GM21737 (cell line): ENCODE data around the gene SLC39A5.
"Not testable (repeated sequence)": the region's sequence is repeated elsewhere in the genome, so short reads cannot be mapped to it uniquely, and the experiment has no call there.

Experiments used
- ATAC-seq: cut with Tn5 transposase; IDR thresholded peaks from one replicate; pipeline ENCODE4 v1.9.1; 2021; ENCODE audit warnings: mild to moderate bottlenecking, moderate library complexity; ENCODE audit not compliant: unreplicated experiment

Gene SLC39A5

DNA sequence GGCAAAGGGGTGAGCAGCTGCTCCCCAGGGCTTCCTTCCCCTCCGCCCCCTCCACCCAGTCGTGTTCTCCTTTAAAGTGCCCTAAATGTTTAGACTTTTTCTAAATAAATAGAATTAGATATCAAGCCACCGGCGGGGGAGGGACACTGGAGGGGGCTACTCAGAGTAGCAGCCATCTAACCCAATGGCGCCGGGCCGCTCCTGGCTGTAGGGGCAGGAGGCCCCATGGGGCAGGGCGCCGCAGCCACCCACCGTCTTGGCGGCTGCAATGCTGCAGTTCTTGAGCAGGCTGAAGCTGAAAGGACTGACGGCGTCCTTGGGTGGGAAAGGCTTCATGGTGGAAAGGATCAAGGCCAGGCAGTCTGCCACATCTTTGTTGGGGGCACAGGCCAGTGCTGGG, 13.1 kb downstream of the SLC39A5 start:
- no peak for ATAC-seq

DNA sequence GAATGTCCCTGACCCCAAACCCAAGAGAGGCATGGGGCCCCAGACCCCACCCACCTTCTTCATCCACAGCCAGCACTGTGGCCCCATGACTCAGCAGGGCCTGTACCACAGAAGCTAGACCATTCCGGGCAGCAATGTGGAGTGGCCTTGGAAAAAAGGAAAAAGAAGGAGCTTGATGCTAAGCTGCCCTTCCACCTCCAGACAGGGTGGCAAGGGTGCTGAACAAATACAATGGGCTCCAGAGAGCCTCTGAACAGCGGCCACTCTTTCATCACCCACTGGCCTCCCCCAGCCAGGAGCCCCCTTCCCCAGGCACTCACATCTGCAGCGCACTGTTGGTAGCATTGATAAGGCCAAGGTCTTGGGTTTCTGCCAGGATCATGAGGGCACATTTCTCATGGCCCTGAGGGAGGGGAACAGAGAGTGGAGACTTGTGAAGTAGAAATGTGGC, 13.9 kb downstream of the SLC39A5 start:
- no peak for ATAC-seq

DNA sequence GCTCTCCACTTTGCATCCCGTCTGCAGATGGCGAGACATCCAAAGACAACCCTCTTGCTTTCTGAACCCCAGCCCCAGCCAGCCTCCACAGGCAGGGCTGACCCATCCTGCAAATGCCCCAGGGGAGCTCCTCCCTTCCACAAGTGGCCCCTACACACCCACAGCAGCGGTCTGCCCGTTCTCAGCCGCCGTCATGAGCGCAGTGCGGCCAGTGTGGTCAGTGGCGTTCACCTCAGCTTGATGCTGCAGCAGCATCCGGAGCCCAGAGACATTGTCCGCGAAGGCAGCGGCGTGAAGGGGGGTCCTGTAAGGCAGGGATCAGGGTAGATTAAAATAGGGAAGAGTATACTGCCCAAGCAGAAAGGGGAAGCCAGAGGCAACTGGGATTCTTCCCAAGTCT, 14.6 kb downstream of the SLC39A5 start:
- ATAC-seq = no peak

DNA sequence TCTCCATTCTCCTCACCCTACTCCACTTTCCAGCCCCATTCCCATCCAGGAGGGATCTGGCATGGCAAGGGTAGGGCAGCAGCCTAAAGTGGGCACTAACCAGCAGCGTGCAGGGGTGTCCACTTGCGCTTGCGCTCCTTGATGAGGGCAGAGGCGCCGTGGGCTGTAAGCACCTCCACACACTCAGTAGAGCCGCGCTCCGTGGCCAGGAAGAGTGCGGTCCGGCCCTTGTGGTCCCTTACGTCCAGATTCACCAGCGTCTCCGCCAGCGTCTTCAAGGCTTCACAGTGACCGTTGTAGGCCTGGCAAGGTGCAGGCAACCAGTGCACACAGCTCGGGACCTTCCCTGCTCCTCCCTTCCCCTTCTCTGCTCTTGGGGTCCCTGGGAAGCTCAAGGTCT, 18.1 kb downstream of the SLC39A5 start:
- ATAC-seq = no peak

DNA sequence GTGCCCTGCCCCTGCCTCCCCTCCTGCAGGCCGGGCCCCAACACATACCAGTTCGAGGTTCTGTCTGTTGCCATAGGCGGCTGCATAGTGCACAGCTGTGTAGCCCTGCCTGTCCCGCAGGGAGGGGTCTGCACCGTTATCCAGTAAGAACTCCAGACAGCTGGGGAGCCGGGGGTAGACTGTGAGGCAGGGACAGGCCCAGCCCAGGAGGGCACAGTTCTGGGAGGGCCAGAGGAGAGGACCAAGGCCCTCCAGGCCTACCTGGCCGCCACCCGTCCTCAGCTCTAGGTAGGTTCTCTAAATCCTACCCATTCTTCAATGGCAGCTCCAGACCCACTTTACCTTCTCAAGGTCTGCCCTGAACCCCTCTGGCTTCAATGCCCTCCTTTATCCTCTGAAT, 18.9 kb downstream of the SLC39A5 start:
- ATAC-seq = no peak

DNA sequence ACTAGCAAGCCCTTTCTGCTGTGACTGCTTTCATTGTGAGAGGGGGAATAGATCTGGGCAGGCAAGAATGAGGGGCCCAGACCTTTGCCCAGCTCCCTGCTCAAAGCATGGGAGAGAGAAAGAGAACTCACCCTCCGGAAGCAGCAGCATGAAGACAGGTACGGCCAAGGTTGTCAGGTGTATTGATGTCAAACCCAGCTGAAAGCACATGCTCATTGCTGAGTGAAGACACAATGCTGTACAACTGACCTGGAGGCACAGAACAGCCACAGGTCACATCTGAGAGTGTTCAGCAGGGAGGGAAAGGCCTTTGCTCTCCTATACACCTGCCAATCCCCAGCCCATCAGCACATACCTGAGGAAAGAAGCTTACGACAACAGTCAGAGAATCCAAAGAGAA, 22.8 kb downstream of the SLC39A5 start:
- no peak for ATAC-seq

DNA sequence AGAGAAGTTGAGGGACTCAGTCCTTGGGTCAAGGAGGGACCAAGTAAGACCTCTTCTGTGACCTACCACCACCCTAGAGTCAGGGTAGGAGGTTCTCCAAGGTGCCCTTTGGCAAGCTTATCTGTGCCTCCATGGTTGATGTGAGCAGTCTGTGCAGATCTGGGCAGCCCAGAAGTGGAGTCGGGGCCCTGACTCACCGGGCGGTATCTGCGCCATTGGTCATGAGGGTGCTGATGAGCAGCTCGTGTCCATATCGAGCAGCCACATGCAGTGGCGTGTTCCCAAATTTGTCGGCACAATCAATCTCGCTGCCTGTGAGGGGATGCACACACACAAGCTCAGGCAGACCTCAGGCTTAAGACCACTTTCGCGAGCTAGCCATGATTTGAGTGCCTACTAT, 23.2 kb downstream of the SLC39A5 start:
- ATAC-seq = no peak

DNA sequence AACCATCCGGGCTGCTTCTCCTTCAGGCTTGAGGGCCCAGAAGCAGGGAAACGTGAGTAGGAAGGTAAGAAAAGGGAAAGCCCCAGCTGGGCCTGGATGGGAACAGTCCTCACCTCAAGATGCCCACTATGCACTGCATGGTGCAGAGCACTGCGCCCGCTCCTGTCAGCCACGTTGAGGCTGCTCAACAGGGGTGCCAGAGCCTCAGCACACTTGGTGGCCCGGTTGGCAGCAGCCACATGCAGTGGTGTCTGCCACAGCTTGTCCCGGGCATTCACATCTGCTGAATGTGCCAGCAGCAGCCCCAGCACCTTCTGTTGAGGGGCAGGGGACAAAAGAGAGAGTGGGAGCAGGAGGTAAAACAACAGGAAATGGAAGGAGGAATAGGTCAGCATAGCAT, 25.8 kb downstream of the SLC39A5 start:
- ATAC-seq = no peak

DNA sequence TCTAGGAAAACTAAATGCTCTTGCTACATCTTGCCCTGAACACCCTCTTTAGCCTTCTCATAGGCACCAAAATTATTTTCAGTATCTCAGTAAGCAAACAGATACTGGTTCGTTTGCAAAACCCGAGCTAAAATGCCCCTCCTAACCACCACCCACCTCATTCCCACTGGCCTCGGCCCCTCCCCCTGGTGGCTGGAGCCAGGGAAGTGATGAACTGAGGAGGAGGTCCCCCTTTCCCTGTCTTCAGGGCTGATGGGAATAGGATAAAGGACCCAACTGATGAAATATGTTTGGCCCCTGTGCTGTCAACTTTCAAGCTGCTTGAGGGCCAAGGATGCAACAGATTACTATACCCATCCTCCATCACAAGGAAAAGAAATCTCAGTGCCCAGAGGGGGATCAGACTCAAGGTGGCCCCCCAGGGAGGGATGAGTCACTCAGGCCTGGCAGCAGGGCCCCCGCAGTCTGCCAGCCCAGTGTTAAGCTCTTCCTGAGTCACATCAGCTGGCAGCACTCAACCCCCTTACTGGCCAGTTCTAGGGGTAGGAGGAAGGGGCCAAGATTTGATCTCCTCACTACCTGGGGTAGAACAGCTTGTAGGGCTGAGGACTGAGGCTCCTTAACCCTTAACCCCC, 26.6 kb downstream of the SLC39A5 start:
- ATAC-seq = no peak

DNA sequence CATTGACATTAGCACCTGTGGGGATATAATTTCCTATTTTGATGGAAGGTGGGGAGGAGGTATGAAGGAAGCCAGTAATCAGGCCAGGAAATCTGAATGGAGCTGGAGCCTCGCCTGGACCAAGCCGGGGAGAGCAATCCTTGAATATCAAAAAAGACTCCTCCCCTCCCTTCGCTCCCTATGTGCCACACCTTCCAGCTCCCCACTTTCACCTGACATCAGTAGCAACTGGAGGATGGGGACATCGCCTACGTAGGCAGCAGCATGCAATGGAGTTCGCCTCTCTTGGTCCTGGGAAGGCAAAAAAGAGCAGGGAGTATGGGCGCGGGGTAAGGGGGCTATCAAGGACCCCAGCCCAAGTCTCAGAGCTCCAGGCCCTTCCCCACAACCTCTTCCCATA, 27.2 kb downstream of the SLC39A5 start:
- no peak for ATAC-seq

DNA sequence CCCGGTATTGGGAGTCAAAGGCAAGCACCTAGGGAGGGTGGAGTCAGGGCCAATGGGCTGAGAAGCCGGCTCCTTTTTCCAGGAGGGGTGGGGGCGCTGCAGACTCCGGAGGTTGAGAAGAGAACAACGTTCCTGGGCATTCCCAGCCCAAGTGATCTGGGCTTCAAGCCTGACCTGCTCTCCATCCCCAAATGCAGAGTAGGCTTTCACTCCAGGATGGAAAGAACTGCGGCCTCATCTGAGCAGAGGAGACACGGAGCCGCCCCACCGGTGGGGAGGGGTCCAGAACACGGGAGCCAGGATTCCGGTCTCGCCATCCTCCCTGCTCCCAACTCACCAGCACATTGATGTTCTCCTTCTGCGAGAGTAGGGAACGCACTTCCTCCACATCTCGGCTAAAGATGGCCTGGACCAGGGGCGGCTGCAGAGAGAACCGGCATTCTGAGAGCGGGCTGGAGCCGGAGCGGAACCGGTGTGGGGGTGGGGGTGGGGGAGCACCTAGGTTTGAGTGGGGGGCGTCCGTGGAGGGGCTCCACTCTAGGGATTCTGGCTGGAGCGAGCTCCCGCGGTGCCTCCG, 27.7 kb downstream of the SLC39A5 start:
- ATAC-seq = no peak

DNA sequence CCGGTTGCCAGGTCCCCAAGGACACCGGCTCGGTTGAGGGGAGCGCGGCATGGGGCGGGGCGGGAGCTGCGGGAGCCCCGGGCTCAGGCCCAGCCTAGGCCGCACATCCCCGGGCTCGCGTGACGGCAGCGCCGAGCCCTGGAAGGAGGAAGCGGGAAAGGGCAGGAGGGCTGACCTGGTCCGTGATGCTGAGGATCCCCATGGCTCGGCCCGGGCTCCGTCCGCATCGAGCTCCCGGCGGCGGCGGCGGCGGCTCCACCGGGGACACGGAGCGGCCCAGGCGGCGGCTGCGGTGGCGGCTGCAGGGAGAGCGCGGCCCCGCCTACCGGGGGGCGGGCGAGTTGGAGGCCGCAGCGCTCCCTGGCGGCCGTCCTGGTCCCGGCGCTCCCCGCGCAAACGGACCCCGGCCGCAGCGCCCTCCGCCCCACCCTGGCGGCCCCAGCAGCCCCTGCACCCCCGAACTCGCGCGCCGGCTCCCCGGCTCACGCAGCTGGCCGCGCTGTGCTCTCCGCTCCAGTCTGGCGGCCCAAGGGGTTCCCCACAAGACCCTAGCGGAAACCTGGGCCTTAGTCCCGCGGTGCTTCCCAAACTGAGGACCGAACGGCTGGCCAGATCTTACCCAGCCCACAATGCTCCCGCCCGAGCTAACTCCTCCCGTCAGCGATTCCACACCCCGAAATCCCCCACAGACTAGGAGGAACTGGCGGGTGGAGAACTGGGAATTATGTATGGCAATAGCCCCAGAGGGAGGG, 28.4 kb downstream of the SLC39A5 start, which contains the start of gene ANKRD52:
ANKRD52 (minus strand) TSS at position 317 of the 752 bp plus-strand sequence; CDS start at position 202, 115 bp downstream.
- peak; percentile 89 for ATAC-seq

DNA sequence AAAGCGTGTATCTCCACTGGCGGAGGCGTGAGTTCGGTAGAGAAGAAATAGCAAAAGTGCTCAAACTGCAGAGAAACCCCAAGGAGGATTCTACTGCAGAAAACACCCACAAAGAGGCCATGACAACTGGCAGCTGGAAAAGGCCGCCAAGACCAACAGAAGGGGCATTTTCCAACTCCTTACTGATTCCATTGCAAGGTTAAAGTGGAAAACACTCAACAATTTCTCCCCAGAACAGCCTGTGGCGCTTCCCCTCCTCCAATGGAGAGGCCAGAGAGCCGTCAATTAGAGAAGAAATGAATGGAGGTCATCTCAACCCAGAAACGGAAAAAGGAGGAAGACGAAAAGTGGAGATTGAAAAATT, 29.0 kb downstream of the SLC39A5 start:
- ATAC-seq = no peak

DNA sequence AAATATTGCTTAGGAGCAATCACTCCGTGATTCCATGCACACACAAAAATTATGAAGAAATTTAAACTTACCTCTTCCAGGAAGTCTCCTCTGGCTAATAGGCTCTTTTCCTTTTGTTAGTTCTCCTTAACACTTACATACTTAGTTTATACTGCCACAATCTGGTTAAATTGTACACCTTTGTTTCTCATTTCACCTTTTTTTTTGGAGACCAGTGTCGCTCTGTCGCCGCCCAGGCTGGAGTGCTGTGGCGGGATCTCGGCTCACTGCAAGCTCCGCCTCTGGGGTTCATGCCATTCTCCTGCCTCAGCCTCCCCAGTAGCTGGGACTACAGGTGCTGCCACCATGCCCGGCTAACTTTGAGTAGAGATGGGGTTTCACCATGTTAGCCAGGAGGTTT, 30.5 kb downstream of the SLC39A5 start:
- ATAC-seq = no peak

DNA sequence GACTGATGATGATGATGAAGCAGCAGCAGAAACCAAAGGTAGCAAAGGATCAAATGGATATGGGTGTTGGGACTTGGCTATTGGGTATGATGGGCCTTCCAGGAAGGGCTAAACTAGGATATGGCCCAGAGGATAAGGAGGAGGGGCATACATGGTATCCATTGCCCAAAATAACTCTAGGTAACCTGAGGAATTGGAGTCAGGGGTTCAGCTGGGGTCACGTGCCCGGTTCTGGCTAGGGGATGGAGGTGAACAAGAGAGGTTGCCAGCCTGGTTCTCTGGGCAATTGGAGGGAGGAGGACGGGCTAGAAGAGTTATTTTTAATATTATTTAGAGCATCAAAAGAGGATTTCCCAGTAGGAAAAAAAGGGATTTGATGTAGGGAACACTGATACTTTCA, 31.1 kb downstream of the SLC39A5 start:
- no peak for ATAC-seq

DNA sequence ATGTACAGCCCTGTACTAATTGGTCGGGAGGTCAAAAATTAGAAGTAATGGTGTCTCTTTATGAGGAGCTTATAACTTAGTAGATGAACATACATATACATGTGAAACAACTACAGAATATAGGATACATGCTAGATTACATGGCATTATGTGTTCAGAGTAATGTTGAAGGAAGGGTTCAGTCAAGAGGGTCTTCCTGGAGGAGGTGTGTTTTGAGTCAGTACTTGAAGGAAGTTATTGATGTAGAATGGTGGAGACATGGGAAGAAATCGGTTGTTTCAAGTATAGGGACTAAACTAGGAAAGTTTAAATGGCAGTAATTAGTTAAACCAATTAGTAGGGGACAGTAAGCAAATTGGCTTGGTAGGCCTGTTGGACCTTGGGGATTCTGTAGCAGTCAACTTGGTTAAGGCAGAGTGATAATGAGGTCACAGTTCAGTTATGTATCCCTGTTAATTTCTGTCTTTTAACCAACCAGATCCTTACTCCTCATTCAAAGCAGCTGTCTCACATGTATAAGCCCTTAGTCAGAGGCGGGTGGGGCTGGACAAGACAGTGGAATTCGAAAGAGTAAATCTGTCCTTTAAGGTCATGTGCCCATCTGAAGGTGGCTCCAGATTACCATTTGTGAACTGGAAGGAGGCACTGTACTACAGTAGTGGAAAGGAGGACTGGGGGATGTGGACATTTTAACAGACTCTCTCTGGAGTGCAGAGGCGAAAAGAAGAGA, 31.8 kb downstream of the SLC39A5 start:
- ATAC-seq = no peak

DNA sequence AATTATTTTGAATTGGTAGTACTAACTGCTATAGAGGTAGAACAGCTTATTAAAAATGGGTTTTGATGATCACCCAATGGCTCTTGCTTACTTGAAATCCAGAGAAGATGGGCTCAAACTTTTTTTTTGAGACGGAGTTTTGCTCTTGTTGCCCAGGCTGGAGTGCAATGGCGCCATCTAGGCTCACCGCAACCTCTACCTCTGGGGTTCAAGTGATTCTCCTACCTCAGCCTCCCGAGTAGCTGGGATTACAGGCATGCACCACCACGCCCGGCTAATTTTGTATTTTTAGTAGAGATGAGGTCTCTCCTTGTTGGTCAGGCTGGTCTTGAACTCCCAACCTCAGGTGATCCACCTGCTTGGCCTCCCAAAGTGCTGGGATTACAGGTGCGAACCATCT, 33.1 kb downstream of the SLC39A5 start:
- ATAC-seq = not testable (repeated sequence)

DNA sequence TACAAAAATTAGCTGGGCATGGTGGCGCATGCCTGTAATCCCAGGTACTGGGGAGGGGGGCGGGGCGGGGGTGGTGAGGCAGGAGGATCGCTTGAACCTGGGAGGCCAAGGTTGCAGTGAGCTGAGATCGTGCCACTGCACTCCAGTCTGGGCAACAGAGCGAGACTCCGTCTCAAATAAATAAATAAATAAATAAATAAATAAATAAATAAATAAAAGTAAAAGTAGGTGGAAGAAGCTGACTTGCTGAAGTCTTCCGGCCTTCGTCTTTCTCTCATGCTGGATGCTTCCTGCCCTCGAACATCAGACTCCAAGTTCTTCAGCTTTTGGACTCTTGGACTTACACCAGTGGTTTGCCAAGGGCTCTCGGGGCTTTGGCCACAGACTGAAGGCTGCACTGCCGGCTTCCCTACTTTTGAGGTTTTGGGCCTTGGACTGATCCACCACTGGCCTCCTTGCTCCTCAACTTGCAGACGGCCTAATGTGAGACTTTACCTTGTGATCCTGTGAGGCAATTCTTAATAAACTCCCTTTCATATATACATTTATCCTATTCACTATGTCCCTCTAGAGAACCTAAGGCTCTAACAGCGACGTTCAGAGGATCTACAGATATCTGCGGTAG, 36.3 kb downstream of the SLC39A5 start:
- not testable (repeated sequence) for ATAC-seq

DNA sequence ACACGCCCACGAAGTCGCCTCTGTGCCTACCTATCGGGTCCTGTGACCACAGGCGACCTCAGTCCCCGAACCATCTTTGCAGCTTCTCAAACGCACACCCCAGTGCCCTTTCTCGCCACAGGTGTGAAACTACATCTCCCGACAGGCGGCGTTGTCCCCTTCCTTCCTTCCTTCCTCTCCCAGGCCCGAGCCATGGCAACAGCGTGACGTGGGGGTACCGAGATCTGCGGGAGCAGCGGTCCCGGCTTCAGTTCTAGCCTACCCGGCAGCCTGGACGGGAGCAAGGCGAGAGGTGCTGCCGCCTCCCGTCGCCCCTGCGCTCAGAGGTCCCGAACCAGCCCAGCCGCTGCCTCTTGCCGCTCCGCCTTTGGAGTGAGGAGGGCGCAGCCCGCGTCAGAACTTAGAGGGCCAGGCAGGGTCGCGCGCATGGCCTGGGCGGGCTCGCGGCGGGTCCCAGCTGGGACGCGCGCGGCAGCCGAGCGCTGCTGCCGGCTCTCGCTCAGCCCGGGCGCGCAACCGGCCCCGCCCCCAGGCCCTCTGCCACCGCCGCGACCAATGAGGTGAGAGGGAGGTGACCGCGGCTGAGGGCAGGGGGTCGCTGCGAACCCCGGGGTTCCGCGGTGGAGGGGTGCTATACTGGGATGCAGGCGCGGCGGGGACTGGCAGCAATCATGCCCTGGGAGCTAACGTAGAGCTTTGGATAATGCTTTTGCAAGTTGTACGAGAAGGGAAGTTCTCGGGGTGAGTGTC, 37.0 kb downstream of the SLC39A5 start, which contains the start of gene COQ10A:
COQ10A (plus strand) TSS at position 250 of the 750 bp plus-strand sequence; CDS start at position 427, 177 bp downstream.
- peak; percentile 97 for ATAC-seq

DNA sequence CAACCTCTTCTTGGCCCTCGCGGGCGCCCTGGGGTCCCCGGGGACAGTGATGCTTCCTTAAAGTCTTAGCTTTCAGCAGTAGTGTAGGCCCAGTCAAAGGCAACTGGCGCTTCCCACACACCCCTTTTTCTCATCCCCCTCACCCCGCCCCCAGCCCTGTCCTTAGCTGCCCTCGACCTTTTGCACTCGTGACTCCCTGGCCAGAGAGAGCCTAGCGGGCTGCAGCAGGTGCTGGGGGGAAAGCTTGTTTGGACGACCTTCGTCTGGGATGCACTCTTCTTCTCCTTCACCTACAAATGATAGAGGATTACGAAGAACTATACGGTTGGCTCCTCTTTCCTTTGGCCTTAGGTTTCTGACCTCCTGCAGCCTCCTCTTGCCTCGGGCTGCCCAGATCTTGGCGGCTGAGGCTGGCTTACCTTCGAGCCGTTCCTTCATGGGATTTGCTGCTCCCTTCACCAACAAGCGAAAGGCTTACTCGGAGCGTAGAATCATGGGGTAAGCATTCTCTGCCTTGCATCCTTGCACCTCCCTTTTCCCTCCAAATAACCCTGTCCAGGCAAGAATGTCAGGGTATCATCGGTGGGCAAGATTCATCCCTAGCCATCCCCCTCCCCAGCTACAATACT, 37.7 kb downstream of the SLC39A5 start:
- ATAC-seq = peak; percentile 14
